GM10266 (cell line): ENCODE results near the gene PFN4.

ENCODE experiments used
- DNase-seq: peaks from one replicate; pipeline ENCODE4 v3.0.0; 2012; ENCODE audit errors: extremely low spot score
- CTCF ChIP-seq: IDR thresholded peaks from 2 replicates; pipeline ENCODE4 v1.5.1; 2012; ENCODE audit warnings: mild to moderate bottlenecking, low read depth; ENCODE audit not compliant: control insufficient read depth, insufficient read depth; ENCODE audit errors: missing control alignments

The PFN4 gene

GRCh38 chr2:24083567-24084385 lies 39.4 kb downstream of the PFN4 start:
- DNase-seq: peak; percentile 90
- peak; percentile 11 for TF ChIP-seq CTCF

- DNase-seq: no peak
- TF ChIP-seq CTCF: no peak
Measured at GRCh38 chr2:24082787-24083566, 40.2 kb downstream of the PFN4 start.

GRCh38 chr2:24080701-24081100 lies 42.4 kb downstream of the PFN4 start:
- no peak for DNase-seq
- no peak for TF ChIP-seq CTCF

GRCh38 chr2:24077879-24078278 lies 45.3 kb downstream of the PFN4 start:
- no peak for TF ChIP-seq CTCF
- no peak for DNase-seq

GRCh38 chr2:24077535-24077877 lies 45.6 kb downstream of the PFN4 start:
- no peak for TF ChIP-seq CTCF
- DNase-seq: no peak

- no peak for TF ChIP-seq CTCF
Measured at GRCh38 chr2:24076849-24077534, 46.1 kb downstream of the PFN4 start.

More at GRCh38 chr2:24076849-24077534, 46.1 kb downstream of the PFN4 start:
- DNase-seq: no peak
